Thyroid gland (tissue), 4 donors: ENCODE data around the gene TRPM1.

Source experiments
- CTCF ChIP-seq, 6 experiments: fragments of 200-600 bp in 3 of 6; fragments of 450-650 bp in 3 of 6; sonication (generic) in 3 of 6; IDR thresholded peaks; one replicate each; pipeline ENCODE4 v1.5.1; 2016 to 2019; ENCODE audit warnings: antibody characterized with exemption in 6 of 6, mild to moderate bottlenecking in 2 of 6, inconsistent platforms in 1 of 6, moderate library complexity in 1 of 6
- POLR2A ChIP-seq, 2 donors: fragments of 450-650 bp; IDR thresholded peaks; one replicate each; pipeline ENCODE4 v1.6.1; 2017; ENCODE audit warnings: antibody characterized with exemption in 2 of 2, mild to moderate bottlenecking in 2 of 2, moderate library complexity in 1 of 2

- TF ChIP-seq CTCF (IDR thresholded peaks at IDR 0.05): no peak
- no peak for TF ChIP-seq POLR2A (IDR thresholded peaks at IDR 0.05)
These were observed 117.0 kb downstream of the TRPM1 start for GRCh38 chr15:30984542-30984941.
